H9 (cell line): Measurements from ENCODE around the gene SEMA4D. TPM values are rescaled to one million over a fixed set of nuclear protein-coding genes. Genes with fewer than 3 reads are reported as not detected.

Experiments used
- DNase-seq: peaks from one replicate; pipeline ENCODE4 v3.0.0-alpha.2; 2017
- H2AFZ ChIP-seq: one replicate; pipeline ENCODE4 v1.6.1; 2013; ENCODE audit warnings: mild to moderate bottlenecking, low read length, control low read depth, moderate library complexity
- H2AK5ac ChIP-seq: 2 replicates; pipeline ENCODE4 v1.6.1; 2013; ENCODE audit warnings: low read length, control low read depth, mixed read lengths; ENCODE audit not compliant: insufficient read length
- H2BK120ac ChIP-seq: one replicate; pipeline ENCODE4 v1.6.1; 2013; ENCODE audit warnings: low read depth, mild to moderate bottlenecking, low read length, control low read depth, inconsistent platforms; ENCODE audit not compliant: poor library complexity, severe bottlenecking
- H2BK12ac ChIP-seq: 2 replicates; pipeline ENCODE4 v1.6.1; 2013; ENCODE audit warnings: low read length, control low read depth, mixed read lengths, low read depth; ENCODE audit not compliant: insufficient read length
- H2BK15ac ChIP-seq: 2 replicates; pipeline ENCODE4 v1.6.1; 2013; ENCODE audit warnings: low read depth, low read length, control low read depth
- H2BK20ac ChIP-seq: one replicate; pipeline ENCODE4 v1.6.1; 2013; ENCODE audit warnings: low read depth, mild to moderate bottlenecking, low read length, control low read depth, inconsistent platforms; ENCODE audit not compliant: poor library complexity, severe bottlenecking
- H2BK5ac ChIP-seq: 2 replicates; pipeline ENCODE4 v1.6.1; 2013; ENCODE audit warnings: low read length, control low read depth, mixed read lengths; ENCODE audit not compliant: insufficient read length
- H3K14ac ChIP-seq: 2 replicates; pipeline ENCODE4 v1.6.1; 2013; ENCODE audit warnings: low read length, control low read depth; ENCODE audit not compliant: insufficient read depth
- H3K18ac ChIP-seq: 2 replicates; pipeline ENCODE4 v1.6.1; 2013; ENCODE audit warnings: low read depth, mild to moderate bottlenecking, mixed read lengths, low read length, control low read depth; ENCODE audit not compliant: insufficient read length
- H3K23ac ChIP-seq: 2 replicates; pipeline ENCODE4 v1.6.1; 2013; ENCODE audit warnings: low read length, control low read depth, mixed read lengths, low read depth; ENCODE audit not compliant: insufficient read length
- H3K23me2 ChIP-seq: 2 replicates; pipeline ENCODE4 v1.6.1; 2013; ENCODE audit warnings: low read depth, mild to moderate bottlenecking, mixed read lengths, low read length, control low read depth; ENCODE audit not compliant: insufficient read length, poor library complexity, severe bottlenecking
- H3K27ac ChIP-seq: 2 replicates; pipeline ENCODE4 v1.5.1; 2013; ENCODE audit warnings: low read length, control low read depth, mixed read lengths, low read depth; ENCODE audit not compliant: insufficient read length
- H3K27me3 ChIP-seq: 2 replicates; pipeline ENCODE4 v1.6.1; 2013; ENCODE audit warnings: low read length, control low read depth, inconsistent platforms; ENCODE audit not compliant: insufficient read depth
- H3K4ac ChIP-seq: 2 replicates; pipeline ENCODE4 v1.6.1; 2013; ENCODE audit warnings: low read depth, mild to moderate bottlenecking, control low read depth, inconsistent platforms, low read length, moderate library complexity
- H3K4me1 ChIP-seq: 2 replicates; pipeline ENCODE4 v1.6.1; 2013; ENCODE audit warnings: low read length, control low read depth, inconsistent platforms; ENCODE audit not compliant: insufficient read depth
- H3K4me2 ChIP-seq: 2 replicates; pipeline ENCODE4 v1.6.1; 2013; ENCODE audit warnings: low read length, control low read depth, mixed read lengths; ENCODE audit not compliant: insufficient read length, insufficient read depth
- H3K56ac ChIP-seq: 2 replicates; pipeline ENCODE4 v1.6.1; 2013; ENCODE audit warnings: low read depth, mild to moderate bottlenecking, mixed read lengths, low read length, control low read depth; ENCODE audit not compliant: insufficient read length
- H3K79me1 ChIP-seq: 2 replicates; pipeline ENCODE4 v1.6.1; 2013; ENCODE audit warnings: low read depth, mild to moderate bottlenecking, moderate library complexity, low read length, control low read depth, inconsistent platforms; ENCODE audit not compliant: insufficient read depth, poor library complexity, severe bottlenecking
- H3K79me2 ChIP-seq: 2 replicates; pipeline ENCODE4 v1.6.1; 2013; ENCODE audit warnings: low read length, control low read depth, inconsistent platforms; ENCODE audit not compliant: insufficient read depth
- H3K9ac ChIP-seq: 2 replicates; pipeline ENCODE4 v1.6.1; 2013; ENCODE audit warnings: low read length, control low read depth, mixed read lengths; ENCODE audit not compliant: insufficient read length; ENCODE audit errors: extremely low read depth
- H3K9me3 ChIP-seq: one replicate; pipeline ENCODE4 v1.6.1; 2013; ENCODE audit warnings: low read depth, low read length, inconsistent platforms; ENCODE audit not compliant: control insufficient read depth
- H3T11ph ChIP-seq: one replicate; pipeline ENCODE4 v1.6.1; 2013; ENCODE audit warnings: mild to moderate bottlenecking, low read length, control low read depth, inconsistent platforms
- H4K20me1 ChIP-seq: one replicate; pipeline ENCODE4 v1.6.1; 2013; ENCODE audit not compliant: control insufficient read depth, insufficient read length, insufficient read depth
- H4K5ac ChIP-seq: 2 replicates; pipeline ENCODE4 v1.6.1; 2013; ENCODE audit warnings: low read depth, mild to moderate bottlenecking, mixed read lengths, low read length, control low read depth; ENCODE audit not compliant: insufficient read length
- H4K8ac ChIP-seq: replicated peaks from 2 replicates; pipeline ENCODE4 v1.6.1; 2013; ENCODE audit warnings: low read length, control low read depth, mixed read lengths, low read depth; ENCODE audit not compliant: insufficient read length
- H4K91ac ChIP-seq: 2 replicates; pipeline ENCODE4 v1.6.1; 2013; ENCODE audit warnings: low read depth, mild to moderate bottlenecking, moderate library complexity, mixed read lengths, low read length, control low read depth; ENCODE audit not compliant: insufficient read length
- H3K27ac Mint-ChIP-seq, 3 experiments: 2 replicates in 2 of 3; 3 replicates in 1 of 3; pipeline ENCODE4 v1.8.0; 2020 to 2021; ENCODE audit warnings: mixed read lengths in 3 of 3, mild to moderate bottlenecking in 1 of 3, moderate library complexity in 1 of 3
- H3K27me3 Mint-ChIP-seq: 2 replicates; pipeline ENCODE4 v1.8.0; 2021; ENCODE audit warnings: low read depth, mild to moderate bottlenecking, moderate library complexity, mixed read lengths
- H3K36me3 Mint-ChIP-seq, 3 experiments: 2 replicates in 2 of 3; 3 replicates in 1 of 3; pipeline ENCODE4 v1.8.0; 2020 to 2021; ENCODE audit warnings: low read depth in 3 of 3, mixed read lengths in 3 of 3; ENCODE audit not compliant: insufficient read depth in 1 of 3
- H3K4me1 Mint-ChIP-seq, 2 experiments: 2 replicates each; pipeline ENCODE4 v1.8.0; 2020; ENCODE audit warnings: mixed read lengths in 2 of 2
- H3K4me3 Mint-ChIP-seq, 2 experiments: 2 replicates in 1 of 2; 3 replicates in 1 of 2; pipeline ENCODE4 v1.8.0; 2020 to 2021; ENCODE audit warnings: mild to moderate bottlenecking in 2 of 2, mixed read lengths in 2 of 2, moderate library complexity in 1 of 2
- H3K9me3 Mint-ChIP-seq, 2 experiments: 2 replicates in 1 of 2; 3 replicates in 1 of 2; pipeline ENCODE4 v1.8.0; 2020; ENCODE audit warnings: mild to moderate bottlenecking in 2 of 2, mixed read lengths in 2 of 2, moderate library complexity in 1 of 2
- CTCF ChIP-seq: fragments of 200-600 bp; sonication (generic); conservative IDR thresholded peaks from 3 replicates; pipeline ENCODE4 v1.8.0; 2021; ENCODE audit warnings: antibody characterized with exemption, mild to moderate bottlenecking
- WGBS: extraction: QIAGEN DNeasy Blood & Tissue Kit; methylation state at CpG from one replicate; pipeline ENCODE4 v1.1.7; 2013; ENCODE audit warnings: missing lambda C conversion rate, low lambda C conversion rate, mixed read lengths; ENCODE audit not compliant: insufficient read length; ENCODE audit errors: extremely low coverage; 5-methylcytosine and 5-hydroxymethylcytosine counted together
- total RNA-seq: library from RNA; stranded (reverse); gene quantifications from 2 replicates; pipeline ENCODE4 v1.2.1, GENCODE V29; 2021

The SEMA4D gene
- total RNA-seq, 1 experiment from 2014 or later, result 47.2 TPM

GRCh38 chr9:89381308-89381609 is 116.7 kb downstream of the SEMA4D start:
- Histone ChIP-seq H2AFZ (no peak overlapping the region), H3K14ac (no peak overlapping the region), H2BK120ac (no peak overlapping the region), H4K5ac (no peak overlapping the region), H3K27me3 (no peaks in the 10 kb centered on the region), H3K4ac (no peak overlapping the region), H2BK15ac (no peak overlapping the region), H4K91ac (no peak overlapping the region), H3K4me1 (no peaks in the 10 kb centered on the region), H4K20me1 (no peaks in the 10 kb centered on the region), H3K79me1 (no peaks in the 10 kb centered on the region), H3K4me2 (no peak overlapping the region), H2BK5ac (no peak overlapping the region), H3K9ac (no peak overlapping the region), H2BK20ac (no peak overlapping the region), H3K27ac (no peak overlapping the region), H3K56ac (no peak overlapping the region), H2AK5ac (no peak overlapping the region), H2BK12ac (no peak overlapping the region), H3K79me2 (no peaks in the 10 kb centered on the region), H4K8ac (no peak overlapping the region), H3K9me3 (no peaks in the 10 kb centered on the region), H3K23ac (no peak overlapping the region), H3T11ph (no peak overlapping the region), H3K23me2 (no peaks in the 10 kb centered on the region), H3K18ac (no peak overlapping the region)
- Mint-ChIP-seq H3K27me3 (no peaks in the 10 kb centered on the region), H3K4me1 (peaks cover 0 to 2% of the 10 kb centered on the region in 2 experiments; a peak in 1 of 4 replicates), H3K27ac (peak overlapping the region; percentile 25 to 83 (median 40); a peak in 2 of 7 replicates), H3K36me3 (peaks cover 20 to 82% (median 78%) of the 10 kb centered on the region in 3 experiments; a peak in 6 of 7 replicates), H3K9me3 (no peaks in the 10 kb centered on the region), H3K4me3 (no peak overlapping the region)
- no peak for DNase-seq
- no CpG with 5 or more reads among the region's 4 CpGs for WGBS
- TF ChIP-seq CTCF, result no peak
